NB4 (cell line): ENCODE measurements around the gene EIF1.

ENCODE experiments used
- DNase-seq: peaks from one replicate; pipeline ENCODE4 v3.0.0; 2010; ENCODE audit warnings: low read depth
- H3K4me3 ChIP-seq: one replicate; pipeline ENCODE4 v1.5.1; 2011; ENCODE audit warnings: mild to moderate bottlenecking, low read depth, low read length, moderate library complexity
- MAX ChIP-seq: IDR thresholded peaks from 2 replicates; pipeline ENCODE4 v1.6.1; 2011; ENCODE audit warnings: low read depth, low read length
- MYC ChIP-seq: IDR thresholded peaks from 2 replicates; pipeline ENCODE4 v1.6.1; 2011; ENCODE audit warnings: low read depth, low read length
- POLR2A ChIP-seq: IDR thresholded peaks from 2 replicates; pipeline ENCODE4 v1.6.1; 2011; ENCODE audit warnings: mild to moderate bottlenecking; ENCODE audit not compliant: insufficient read length; ENCODE audit errors: extremely low read depth
- TF ChIP-seq, protein P1 (sequence below): IDR thresholded peaks from one replicate; pipeline ENCODE4 v1.5.1; 2012; ENCODE audit warnings: low read depth, low read length

Gene EIF1

GRCh38 chr17:41676058-41676419 lies 12.6 kb upstream of the EIF1 start:
- no peak overlapping the region for H3K4me3 ChIP-seq
- DNase-seq = no peak
- TF ChIP-seq MYC (no peak), MAX (no peak), POLR2A (no peak)
- TF ChIP-seq, protein P1, sequence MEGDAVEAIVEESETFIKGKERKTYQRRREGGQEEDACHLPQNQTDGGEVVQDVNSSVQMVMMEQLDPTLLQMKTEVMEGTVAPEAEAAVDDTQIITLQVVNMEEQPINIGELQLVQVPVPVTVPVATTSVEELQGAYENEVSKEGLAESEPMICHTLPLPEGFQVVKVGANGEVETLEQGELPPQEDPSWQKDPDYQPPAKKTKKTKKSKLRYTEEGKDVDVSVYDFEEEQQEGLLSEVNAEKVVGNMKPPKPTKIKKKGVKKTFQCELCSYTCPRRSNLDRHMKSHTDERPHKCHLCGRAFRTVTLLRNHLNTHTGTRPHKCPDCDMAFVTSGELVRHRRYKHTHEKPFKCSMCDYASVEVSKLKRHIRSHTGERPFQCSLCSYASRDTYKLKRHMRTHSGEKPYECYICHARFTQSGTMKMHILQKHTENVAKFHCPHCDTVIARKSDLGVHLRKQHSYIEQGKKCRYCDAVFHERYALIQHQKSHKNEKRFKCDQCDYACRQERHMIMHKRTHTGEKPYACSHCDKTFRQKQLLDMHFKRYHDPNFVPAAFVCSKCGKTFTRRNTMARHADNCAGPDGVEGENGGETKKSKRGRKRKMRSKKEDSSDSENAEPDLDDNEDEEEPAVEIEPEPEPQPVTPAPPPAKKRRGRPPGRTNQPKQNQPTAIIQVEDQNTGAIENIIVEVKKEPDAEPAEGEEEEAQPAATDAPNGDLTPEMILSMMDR = no peak

DNA sequence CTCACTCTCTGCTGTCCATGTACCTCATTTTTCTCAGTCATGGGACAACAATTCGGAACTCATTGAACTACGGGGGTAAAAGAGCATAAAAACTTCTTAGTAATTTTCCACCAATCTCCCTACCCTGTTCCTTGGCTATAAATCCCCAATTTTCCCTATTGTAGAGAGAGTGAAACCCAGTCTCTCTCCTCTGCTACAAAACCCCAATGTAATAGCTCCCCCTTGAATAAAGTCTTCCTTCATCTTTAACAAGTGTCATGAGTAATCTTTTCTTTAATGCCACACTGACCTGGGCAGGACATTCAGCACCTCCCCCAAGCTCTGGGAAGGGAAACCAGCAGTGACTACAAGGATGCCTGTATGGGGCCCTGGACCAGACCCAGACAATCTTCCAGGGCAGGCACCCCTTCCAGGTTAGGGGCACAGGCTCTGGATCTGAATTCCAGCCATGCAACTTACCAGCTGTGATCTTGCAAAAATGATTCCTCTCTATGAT lies 10.2 kb upstream of the EIF1 start:
- no peak for TF ChIP-seq MYC
- no peak for TF ChIP-seq MAX
- TF ChIP-seq, protein P1 = no peak
- TF ChIP-seq POLR2A = peak; percentile 45
- peak; percentile 63 for DNase-seq
- peak overlapping the region; percentile 52 for H3K4me3 ChIP-seq

- TF ChIP-seq MYC = peak; percentile 21; the same call in 1 of the 2 replicates
- no peak for TF ChIP-seq MAX
- TF ChIP-seq, protein P1 = peak; percentile 41
- TF ChIP-seq POLR2A = no peak
Measured at GRCh38 chr17:41678907-41679739, 9.6 kb upstream of the EIF1 start.

GRCh38 chr17:41679740-41680425 lies 8.8 kb upstream of the EIF1 start:
- no peak for DNase-seq
- TF ChIP-seq MAX = no peak
- TF ChIP-seq, protein P1 = no peak
- no peak for TF ChIP-seq POLR2A
- no peak for TF ChIP-seq MYC
- H3K4me3 ChIP-seq = no peak overlapping the region

More at GRCh38 chr17:41678907-41679739, 9.6 kb upstream of the EIF1 start:
- peak; percentile 91 for DNase-seq
- peak overlapping the region; percentile 52 for H3K4me3 ChIP-seq

GRCh38 chr17:41680426-41681040 lies 8.2 kb upstream of the EIF1 start:
- H3K4me3 ChIP-seq = no peak overlapping the region
- TF ChIP-seq MAX (no peak), MYC (no peak), POLR2A (no peak)
- TF ChIP-seq, protein P1 = no peak
- no peak for DNase-seq
